ENCODE data around the gene HIBADH.

The HIBADH gene

GRCh38 chr7:27636326-27637006 lies 26.2 kb downstream of the HIBADH start:
- Histone ChIP-seq H3K4me3 (ENCODE audit: low read depth, low read length) (no peak overlapping the region), H3K36me3 (ENCODE audit: insufficient read depth, low read length) (no peaks in the 10 kb centered on the region), H3K79me2 (ENCODE audit: control insufficient read depth, insufficient read depth, low read length, unreplicated experiment) (peaks cover 6% of the 10 kb centered on the region), H3K27me3 (ENCODE audit: insufficient read depth, low read length) (no peaks in the 10 kb centered on the region), H3K27ac (ENCODE audit: low read depth, low read length) (no peak overlapping the region), H2AFZ (ENCODE audit: low read length, unreplicated experiment) (no peak overlapping the region), H3K4me1 (ENCODE audit: control insufficient read depth, insufficient read depth, low read length, unreplicated experiment) (peaks cover 24% of the 10 kb centered on the region)

- Histone ChIP-seq H3K36me3 (ENCODE audit: insufficient read depth, low read length) (no peaks in the 10 kb centered on the region), H3K79me2 (ENCODE audit: control insufficient read depth, insufficient read depth, low read length, unreplicated experiment) (peaks cover 6% of the 10 kb centered on the region), H2AFZ (ENCODE audit: low read length, unreplicated experiment) (no peak overlapping the region), H3K4me3 (ENCODE audit: low read depth, low read length) (no peak overlapping the region), H3K4me1 (ENCODE audit: control insufficient read depth, insufficient read depth, low read length, unreplicated experiment) (peaks cover 19% of the 10 kb centered on the region), H3K27ac (ENCODE audit: low read depth, low read length) (no peak overlapping the region), H3K27me3 (ENCODE audit: insufficient read depth, low read length) (no peaks in the 10 kb centered on the region)
Measured at GRCh38 chr7:27635728-27636127, 27.0 kb downstream of the HIBADH start.

- no peak overlapping the region for H3K27ac ChIP-seq (ENCODE audit: low read depth, low read length)
- no peaks in the 10 kb centered on the region for H3K27me3 ChIP-seq (ENCODE audit: insufficient read depth, low read length)
- H2AFZ ChIP-seq (ENCODE audit: low read length, unreplicated experiment): no peak overlapping the region
- H3K36me3 ChIP-seq (ENCODE audit: insufficient read depth, low read length): no peaks in the 10 kb centered on the region
- H3K79me2 ChIP-seq (ENCODE audit: control insufficient read depth, insufficient read depth, low read length, unreplicated experiment): peaks cover 4% of the 10 kb centered on the region
- H3K4me1 ChIP-seq (ENCODE audit: control insufficient read depth, insufficient read depth, low read length, unreplicated experiment): peaks cover 15% of the 10 kb centered on the region
- H3K4me3 ChIP-seq (ENCODE audit: low read depth, low read length): no peak overlapping the region
Measured at GRCh38 chr7:27634671-27635493, 27.8 kb downstream of the HIBADH start.

GRCh38 chr7:27633062-27633461 lies 29.6 kb downstream of the HIBADH start:
- Histone ChIP-seq H3K27me3 (ENCODE audit: insufficient read depth, low read length) (no peaks in the 10 kb centered on the region), H2AFZ (ENCODE audit: low read length, unreplicated experiment) (no peak overlapping the region), H3K4me1 (ENCODE audit: control insufficient read depth, insufficient read depth, low read length, unreplicated experiment) (peaks cover 15% of the 10 kb centered on the region), H3K27ac (ENCODE audit: low read depth, low read length) (no peak overlapping the region), H3K36me3 (ENCODE audit: insufficient read depth, low read length) (no peaks in the 10 kb centered on the region), H3K4me3 (ENCODE audit: low read depth, low read length) (no peak overlapping the region), H3K79me2 (ENCODE audit: control insufficient read depth, insufficient read depth, low read length, unreplicated experiment) (peaks cover 4% of the 10 kb centered on the region)

GRCh38 chr7:27631391-27631790 lies 31.3 kb downstream of the HIBADH start:
- no peak overlapping the region for H2AFZ ChIP-seq (ENCODE audit: low read length, unreplicated experiment)
- no peak overlapping the region for H3K4me3 ChIP-seq (ENCODE audit: low read depth, low read length)
- H3K27ac ChIP-seq (ENCODE audit: low read depth, low read length): no peak overlapping the region
- peaks cover 10% of the 10 kb centered on the region for H3K4me1 ChIP-seq (ENCODE audit: control insufficient read depth, insufficient read depth, low read length, unreplicated experiment)
- no peaks in the 10 kb centered on the region for H3K79me2 ChIP-seq (ENCODE audit: control insufficient read depth, insufficient read depth, low read length, unreplicated experiment)
- no peaks in the 10 kb centered on the region for H3K36me3 ChIP-seq (ENCODE audit: insufficient read depth, low read length)
- no peaks in the 10 kb centered on the region for H3K27me3 ChIP-seq (ENCODE audit: insufficient read depth, low read length)

GRCh38 chr7:27627146-27627545 lies 35.5 kb downstream of the HIBADH start:
- H2AFZ ChIP-seq (ENCODE audit: low read length, unreplicated experiment): no peak overlapping the region
- H3K27ac ChIP-seq (ENCODE audit: low read depth, low read length): no peak overlapping the region
- H3K79me2 ChIP-seq (ENCODE audit: control insufficient read depth, insufficient read depth, low read length, unreplicated experiment): no peaks in the 10 kb centered on the region
- H3K36me3 ChIP-seq (ENCODE audit: insufficient read depth, low read length): 0 out of 2 replicates have a peak, but pooled peaks cover 8% of the 10 kb centered on the region
- H3K4me1 ChIP-seq (ENCODE audit: control insufficient read depth, insufficient read depth, low read length, unreplicated experiment): no peaks in the 10 kb centered on the region
- H3K27me3 ChIP-seq (ENCODE audit: insufficient read depth, low read length): no peaks in the 10 kb centered on the region
- no peak overlapping the region for H3K4me3 ChIP-seq (ENCODE audit: low read depth, low read length)

- Histone ChIP-seq H2AFZ (ENCODE audit: low read length, unreplicated experiment) (no peak overlapping the region), H3K27me3 (ENCODE audit: insufficient read depth, low read length) (no peaks in the 10 kb centered on the region), H3K4me1 (ENCODE audit: control insufficient read depth, insufficient read depth, low read length, unreplicated experiment) (no peaks in the 10 kb centered on the region), H3K79me2 (ENCODE audit: control insufficient read depth, insufficient read depth, low read length, unreplicated experiment) (no peaks in the 10 kb centered on the region), H3K4me3 (ENCODE audit: low read depth, low read length) (no peak overlapping the region), H3K27ac (ENCODE audit: low read depth, low read length) (no peak overlapping the region), H3K36me3 (ENCODE audit: insufficient read depth, low read length) (peaks cover 35% of the 10 kb centered on the region)
Measured at GRCh38 chr7:27619492-27619891, 43.2 kb downstream of the HIBADH start.

- Histone ChIP-seq H3K79me2 (ENCODE audit: control insufficient read depth, insufficient read depth, low read length, unreplicated experiment) (no peaks in the 10 kb centered on the region), H3K4me1 (ENCODE audit: control insufficient read depth, insufficient read depth, low read length, unreplicated experiment) (no peaks in the 10 kb centered on the region), H3K36me3 (ENCODE audit: insufficient read depth, low read length) (peaks cover 31% of the 10 kb centered on the region), H3K4me3 (ENCODE audit: low read depth, low read length) (no peak overlapping the region), H3K27me3 (ENCODE audit: insufficient read depth, low read length) (no peaks in the 10 kb centered on the region), H2AFZ (ENCODE audit: low read length, unreplicated experiment) (no peak overlapping the region), H3K27ac (ENCODE audit: low read depth, low read length) (no peak overlapping the region)
Measured at GRCh38 chr7:27617651-27618381, 44.9 kb downstream of the HIBADH start.

GRCh38 chr7:27616914-27617548 lies 45.7 kb downstream of the HIBADH start:
- Histone ChIP-seq H3K79me2 (ENCODE audit: control insufficient read depth, insufficient read depth, low read length, unreplicated experiment) (no peaks in the 10 kb centered on the region), H3K27ac (ENCODE audit: low read depth, low read length) (no peak overlapping the region), H2AFZ (ENCODE audit: low read length, unreplicated experiment) (no peak overlapping the region), H3K4me3 (ENCODE audit: low read depth, low read length) (no peak overlapping the region), H3K4me1 (ENCODE audit: control insufficient read depth, insufficient read depth, low read length, unreplicated experiment) (no peaks in the 10 kb centered on the region), H3K27me3 (ENCODE audit: insufficient read depth, low read length) (no peaks in the 10 kb centered on the region), H3K36me3 (ENCODE audit: insufficient read depth, low read length) (peaks cover 28% of the 10 kb centered on the region)

- H3K4me3 ChIP-seq (ENCODE audit: low read depth, low read length): no peak overlapping the region
- no peak overlapping the region for H3K27ac ChIP-seq (ENCODE audit: low read depth, low read length)
- peaks cover 26% of the 10 kb centered on the region for H3K36me3 ChIP-seq (ENCODE audit: insufficient read depth, low read length)
- no peaks in the 10 kb centered on the region for H3K27me3 ChIP-seq (ENCODE audit: insufficient read depth, low read length)
- no peak overlapping the region for H2AFZ ChIP-seq (ENCODE audit: low read length, unreplicated experiment)
- no peaks in the 10 kb centered on the region for H3K79me2 ChIP-seq (ENCODE audit: control insufficient read depth, insufficient read depth, low read length, unreplicated experiment)
- H3K4me1 ChIP-seq (ENCODE audit: control insufficient read depth, insufficient read depth, low read length, unreplicated experiment): no peaks in the 10 kb centered on the region
Measured at GRCh38 chr7:27616186-27616491, 46.5 kb downstream of the HIBADH start.
